Neural cell (in vitro differentiated cells): ENCODE results near the gene PTPRG.

Experiments used
- CTCF ChIP-seq: fragments of 450-650 bp; IDR thresholded peaks from 2 replicates; pipeline ENCODE4 v1.5.1; 2014; ENCODE audit warnings: antibody characterized with exemption, mild to moderate bottlenecking, moderate library complexity; ENCODE audit not compliant: poor library complexity, severe bottlenecking
- EP300 ChIP-seq: fragments of 450-650 bp; conservative IDR thresholded peaks from 2 replicates; pipeline ENCODE4 v1.6.1; 2014; ENCODE audit warnings: antibody characterized with exemption, mild to moderate bottlenecking, moderate library complexity; ENCODE audit not compliant: poor library complexity, severe bottlenecking
- EZH2 ChIP-seq: fragments of 200-600, 300-800 bp; shearing (Covaris generic), sonication (generic); IDR thresholded peaks from 2 replicates; pipeline ENCODE4 v1.6.1; 2014; ENCODE audit warnings: antibody characterized with exemption, low read length, borderline replicate concordance, mild to moderate bottlenecking; ENCODE audit not compliant: insufficient read depth, poor library complexity, severe bottlenecking
- POLR2AphosphoS5 ChIP-seq: IDR thresholded peaks from 2 replicates; pipeline ENCODE4 v1.6.1; 2012
- RAD21 ChIP-seq: fragments of 450-650 bp; conservative IDR thresholded peaks from 2 replicates; pipeline ENCODE4 v1.6.1; 2014; ENCODE audit warnings: antibody characterized with exemption, mild to moderate bottlenecking, moderate library complexity
- SMC3 ChIP-seq: fragments of 450-650 bp; conservative IDR thresholded peaks from 2 replicates; pipeline ENCODE4 v1.6.1; 2014; ENCODE audit warnings: antibody characterized with exemption, mild to moderate bottlenecking, moderate library complexity; ENCODE audit not compliant: poor library complexity
- TF ChIP-seq, protein P1 (sequence below): IDR thresholded peaks from 2 replicates; pipeline ENCODE4 v1.6.1; 2012; ENCODE audit warnings: borderline replicate concordance

DNA sequence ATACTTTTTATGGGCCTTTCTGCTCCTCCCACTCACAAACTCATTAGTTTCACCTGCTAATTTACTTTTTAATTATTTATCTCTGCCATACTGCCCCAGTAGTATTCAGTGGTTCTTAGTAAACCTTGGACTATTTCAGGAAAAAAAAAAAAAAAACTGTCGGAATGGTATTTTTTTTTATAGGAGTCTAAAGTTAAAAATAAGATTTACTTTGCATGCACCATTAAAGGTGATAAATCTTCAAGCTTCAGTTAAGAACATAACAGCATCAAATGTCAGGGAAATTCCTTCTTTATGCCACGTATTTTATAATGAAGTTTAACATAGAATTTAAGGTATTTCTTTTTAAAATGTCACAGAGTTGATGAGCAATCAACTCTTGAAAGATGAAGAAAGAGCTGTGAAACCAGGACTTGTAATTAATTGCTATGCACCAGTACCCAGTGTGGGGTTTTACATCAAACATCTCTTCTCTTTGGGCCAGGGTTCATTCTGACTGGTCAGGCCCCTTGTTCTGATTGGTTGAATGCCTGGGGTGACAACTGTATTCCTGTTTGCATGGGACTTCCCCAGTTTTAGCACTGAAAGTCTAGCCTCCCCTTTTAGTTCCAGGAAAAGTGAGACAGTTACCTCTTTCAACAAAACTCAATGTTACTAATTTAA lies 40.3 kb upstream of the PTPRG start:
- no peak for TF ChIP-seq EP300
- no peak for TF ChIP-seq SMC3
- TF ChIP-seq CTCF = no peak
- TF ChIP-seq RAD21 = no peak
- TF ChIP-seq, protein P1, sequence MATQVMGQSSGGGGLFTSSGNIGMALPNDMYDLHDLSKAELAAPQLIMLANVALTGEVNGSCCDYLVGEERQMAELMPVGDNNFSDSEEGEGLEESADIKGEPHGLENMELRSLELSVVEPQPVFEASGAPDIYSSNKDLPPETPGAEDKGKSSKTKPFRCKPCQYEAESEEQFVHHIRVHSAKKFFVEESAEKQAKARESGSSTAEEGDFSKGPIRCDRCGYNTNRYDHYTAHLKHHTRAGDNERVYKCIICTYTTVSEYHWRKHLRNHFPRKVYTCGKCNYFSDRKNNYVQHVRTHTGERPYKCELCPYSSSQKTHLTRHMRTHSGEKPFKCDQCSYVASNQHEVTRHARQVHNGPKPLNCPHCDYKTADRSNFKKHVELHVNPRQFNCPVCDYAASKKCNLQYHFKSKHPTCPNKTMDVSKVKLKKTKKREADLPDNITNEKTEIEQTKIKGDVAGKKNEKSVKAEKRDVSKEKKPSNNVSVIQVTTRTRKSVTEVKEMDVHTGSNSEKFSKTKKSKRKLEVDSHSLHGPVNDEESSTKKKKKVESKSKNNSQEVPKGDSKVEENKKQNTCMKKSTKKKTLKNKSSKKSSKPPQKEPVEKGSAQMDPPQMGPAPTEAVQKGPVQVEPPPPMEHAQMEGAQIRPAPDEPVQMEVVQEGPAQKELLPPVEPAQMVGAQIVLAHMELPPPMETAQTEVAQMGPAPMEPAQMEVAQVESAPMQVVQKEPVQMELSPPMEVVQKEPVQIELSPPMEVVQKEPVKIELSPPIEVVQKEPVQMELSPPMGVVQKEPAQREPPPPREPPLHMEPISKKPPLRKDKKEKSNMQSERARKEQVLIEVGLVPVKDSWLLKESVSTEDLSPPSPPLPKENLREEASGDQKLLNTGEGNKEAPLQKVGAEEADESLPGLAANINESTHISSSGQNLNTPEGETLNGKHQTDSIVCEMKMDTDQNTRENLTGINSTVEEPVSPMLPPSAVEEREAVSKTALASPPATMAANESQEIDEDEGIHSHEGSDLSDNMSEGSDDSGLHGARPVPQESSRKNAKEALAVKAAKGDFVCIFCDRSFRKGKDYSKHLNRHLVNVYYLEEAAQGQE = no peak
- TF ChIP-seq POLR2AphosphoS5 = no peak
- no peak for TF ChIP-seq EZH2
